HEK293T (cell line): ENCODE results near the gene TBX18.

Source experiments
- ARNT ChIP-seq: fragments of 450-650 bp; IDR thresholded peaks from 2 replicates; pipeline ENCODE4 v1.6.1; 2017; ENCODE audit warnings: mild to moderate bottlenecking
- BHLHE40 ChIP-seq: fragments of 450-650 bp; IDR thresholded peaks from 2 replicates; pipeline ENCODE4 v1.6.1; 2016; ENCODE audit warnings: mild to moderate bottlenecking, moderate library complexity, borderline replicate concordance
- FOXA1 ChIP-seq: fragments of 450-650 bp; IDR thresholded peaks from 2 replicates; pipeline ENCODE4 v1.6.1; 2016; ENCODE audit warnings: mild to moderate bottlenecking
- FOXM1 ChIP-seq: fragments of 450-650 bp; IDR thresholded peaks from 2 replicates; pipeline ENCODE4 v1.6.1; 2017; ENCODE audit warnings: mild to moderate bottlenecking, borderline replicate concordance
- HDGF ChIP-seq: fragments of 450-650 bp; IDR thresholded peaks from 2 replicates; pipeline ENCODE4 v1.6.1; 2017; ENCODE audit warnings: antibody characterized with exemption, borderline replicate concordance
- LEF1 ChIP-seq: fragments of 450-650 bp; IDR thresholded peaks from 2 replicates; pipeline ENCODE4 v1.6.1; 2017; ENCODE audit warnings: mild to moderate bottlenecking, borderline replicate concordance
- PKNOX1 ChIP-seq: fragments of 450-650 bp; IDR thresholded peaks from 2 replicates; pipeline ENCODE4 v1.6.1; 2016
- SP1 ChIP-seq: fragments of 450-650 bp; IDR thresholded peaks from 2 replicates; pipeline ENCODE4 v1.6.1; 2017
- SUZ12 ChIP-seq: fragments of 450-650 bp; IDR thresholded peaks from 2 replicates; pipeline ENCODE4 v1.6.1; 2016; ENCODE audit warnings: mild to moderate bottlenecking
- TARDBP ChIP-seq: fragments of 450-650 bp; IDR thresholded peaks from 2 replicates; pipeline ENCODE4 v1.6.1; 2016

- TF ChIP-seq FOXM1 (no peak), BHLHE40 (no peak), SUZ12 (no peak), PKNOX1 (no peak), TARDBP (no peak), FOXA1 (no peak), LEF1 (no peak), ARNT (no peak), HDGF (no peak), SP1 (no peak)
Observed at GRCh38 chr6:84772428-84773132, 8.2 kb upstream of the TBX18 start.
